HepG2 (cell line): ENCODE measurements around the gene CDCA5. TPM values are rescaled to one million over a fixed set of nuclear protein-coding genes. Genes with fewer than 3 reads are reported as not detected.

Source experiments
- ATAC-seq: fragments of 200-7000 bp; cut with Tn5 transposase; 3 replicates; pipeline ENCODE4 v1.9.1; 2020; ENCODE audit warnings: mild to moderate bottlenecking, moderate library complexity
- BruUV-seq: library from RNA; stranded (reverse); fragments of 400-500 nt; replicated peaks from 2 replicates; lab custom pipeline; 2021; lab: Mats Ljungman, UMichigan
- CTCF ChIA-PET: fragments of 300-600 bp; formaldehyde crosslinking; extraction: SDS; loops from one replicate; lab custom pipeline; 2021; ENCODE audit warnings: low total read pairs, inconsistent platforms, low intra/inter-chr PET ratio; lab: Yijun Ruan, JAX
- POLR2A ChIA-PET: fragments of 350-600 bp; sonication (Branson Sonifier 250); formaldehyde crosslinking; loops from one replicate; lab custom pipeline; 2020; ENCODE audit warnings: antibody characterized with exemption, inconsistent platforms; lab: Yijun Ruan, JAX
- DNase-seq: peaks from one replicate; pipeline ENCODE4 v3.0.0-alpha.2; 2015; ENCODE audit warnings: low spot score
- FAIRE-seq: peaks from 3 replicates; lab custom pipeline; 2011; peaks lifted over from hg19 to GRCh38; lab: Jason Lieb, UNC
- H2AFZ ChIP-seq: one replicate; pipeline ENCODE4 v1.6.1; 2011; ENCODE audit warnings: low read length, inconsistent platforms
- H3K27ac ChIP-seq: fragments of 300-600 bp; 3 replicates; pipeline ENCODE4 v1.8.0; 2011; ENCODE audit warnings: mixed run types, mild to moderate bottlenecking, mixed read lengths, low read length, inconsistent platforms; ENCODE audit not compliant: insufficient read depth; ENCODE audit errors: extremely low read length
- H3K27me3 ChIP-seq, 2 experiments: fragments of 200-600 bp in 1 of 2; 2 replicates in 1 of 2; 3 replicates in 1 of 2; pipeline versions ENCODE4 v1.6.0 to v1.8.0; 2011; ENCODE audit warnings: low read length in 2 of 2, mild to moderate bottlenecking in 2 of 2, moderate library complexity in 2 of 2, inconsistent platforms in 1 of 2; ENCODE audit not compliant: insufficient read depth in 2 of 2, control insufficient read depth in 1 of 2
- H3K36me3 ChIP-seq, 2 experiments: fragments of 200-600 bp in 1 of 2; replicated peaks in 1 of 2; 2 replicates in 1 of 2; 3 replicates in 1 of 2; pipeline versions ENCODE4 v1.5.1 to v1.8.0; 2011; ENCODE audit warnings: low read length in 2 of 2, inconsistent platforms in 1 of 2; ENCODE audit not compliant: insufficient read depth in 2 of 2, control insufficient read depth in 1 of 2
- H3K4me1 ChIP-seq: 2 replicates; pipeline ENCODE4 v1.5.1; 2012; ENCODE audit warnings: low read length, inconsistent platforms; ENCODE audit not compliant: insufficient read depth
- H3K4me2 ChIP-seq: 2 replicates; pipeline ENCODE4 v1.6.0; 2011; ENCODE audit warnings: low read depth, low read length, inconsistent platforms
- H3K4me3 ChIP-seq, 3 experiments: fragments of 200-600 bp in 1 of 3; sonication (generic), shearing (Covaris generic) in 1 of 3; replicated peaks in 1 of 3; 2 replicates each; pipeline ENCODE4 v1.5.1; 2011 to 2016; ENCODE audit warnings: low read length in 3 of 3, inconsistent platforms in 2 of 3, low read depth in 2 of 3, mild to moderate bottlenecking in 2 of 3, control low read depth in 1 of 3, mixed read lengths in 1 of 3; ENCODE audit not compliant: insufficient read depth in 1 of 3
- H3K79me2 ChIP-seq: one replicate; pipeline ENCODE4 v1.6.1; 2011; ENCODE audit warnings: low read length, inconsistent platforms; ENCODE audit not compliant: insufficient read depth
- H3K9ac ChIP-seq: 2 replicates; pipeline ENCODE4 v1.6.0; 2011; ENCODE audit warnings: mild to moderate bottlenecking, low read depth, low read length, inconsistent platforms; ENCODE audit not compliant: insufficient read depth
- H3K9me3 ChIP-seq: 2 replicates; pipeline ENCODE4 v1.5.1; 2012; ENCODE audit warnings: mild to moderate bottlenecking, low read length
- H4K20me1 ChIP-seq: 2 replicates; pipeline ENCODE4 v1.6.0; 2011; ENCODE audit warnings: inconsistent platforms, mild to moderate bottlenecking, low read length, moderate library complexity; ENCODE audit not compliant: insufficient read depth
- CREBL2 ChIP-seq: sonication (generic); formaldehyde crosslinking; IDR thresholded peaks from 2 replicates; pipeline ENCODE4 v1.8.1; 2023; ENCODE audit warnings: missing genetic modification reagents, mild to moderate bottlenecking, borderline replicate concordance
- CREM ChIP-seq, 2 experiments: sonication (generic) in 1 of 2; formaldehyde crosslinking in 1 of 2; IDR thresholded peaks; 2 replicates each; pipeline versions ENCODE4 v1.4.0 to v1.6.1; 2016 to 2020; ENCODE audit warnings: antibody characterized with exemption in 1 of 2, mild to moderate bottlenecking in 1 of 2, missing genetic modification reagents in 1 of 2
- EHMT2 ChIP-seq: fragments of 200-600 bp; sonication (generic); IDR thresholded peaks from 2 replicates; pipeline ENCODE4 v1.7.0; 2017; ENCODE audit warnings: antibody characterized with exemption, low read depth, low read length, borderline replicate concordance
- PPARG ChIP-seq: conservative IDR thresholded peaks from 2 replicates; pipeline ENCODE4 v1.6.1; 2016; ENCODE audit warnings: missing biosample characterization, missing genetic modification reagents
- STAT5B ChIP-seq: sonication (generic); formaldehyde crosslinking; IDR thresholded peaks from 2 replicates; pipeline ENCODE4 v1.4.0; 2020; ENCODE audit warnings: missing genetic modification reagents
- ZFX ChIP-seq: sonication (generic); formaldehyde crosslinking; IDR thresholded peaks from 2 replicates; pipeline ENCODE4 v1.4.0; 2020; ENCODE audit warnings: mild to moderate bottlenecking, low read depth, missing genetic modification reagents, moderate library complexity
- ZNF549 ChIP-seq: sonication (generic); formaldehyde crosslinking; IDR thresholded peaks from 2 replicates; pipeline ENCODE4 v1.5.0; 2020; ENCODE audit warnings: missing genetic modification reagents
- ZNF607 ChIP-seq: sonication (generic); formaldehyde crosslinking; IDR thresholded peaks from 2 replicates; pipeline ENCODE4 v1.5.1; 2020; ENCODE audit warnings: missing genetic modification reagents, mild to moderate bottlenecking, borderline replicate concordance
- WGBS: methylation state at CpG from one replicate; pipeline ENCODE4 v1.1.6; 2017; ENCODE audit warnings: low lambda C conversion rate; 5-methylcytosine and 5-hydroxymethylcytosine counted together
- in situ Hi-C: cut with HindIII; loops from 2 replicates; pipeline ENCODE4 v1.10.0; 2017; ENCODE audit warnings: low pct_unique_long_range_greater_than_20kb; ENCODE audit not compliant: extremely low pct_ligation_motif_present
- intact Hi-C: fragments of 100-400 bp; cut with micrococcal nuclease; formaldehyde crosslinking; loops from one replicate; pipeline ENCODE4 v1.10.0; 2022; ENCODE audit not compliant: unreplicated experiment
- polyA plus RNA-seq, 8 experiments: library from polyadenylated mRNA; depleted of rRNA in 3 of 8; stranded (reverse) in 7 of 8; unstranded in 1 of 8; fragments of >200 nt; fragmentation: Illumina TruSeq in 4 of 8; extraction: Trizol in 4 of 8; gene quantifications; 2 replicates each; pipeline versions ENCODE4 v1.2.1 to v1.2.3, GENCODE V29; 2011 to 2016; ENCODE audit warnings: low read depth in 4 of 8, missing spikeins in 1 of 8, mixed read lengths in 1 of 8; ENCODE audit not compliant: insufficient read depth in 1 of 8
- total RNA-seq, 5 experiments: library from RNA; depleted of rRNA; stranded (reverse); fragments of >200 nt; fragmentation: Illumina TruSeq; extraction: Trizol; gene quantifications; 2 replicates each; pipeline ENCODE4 v1.2.3, GENCODE V29; 2016; ENCODE audit warnings: low read depth in 1 of 5

The CDCA5 gene
- total and polyA plus RNA-seq, 2 of the 13 experiments (the other 11 are each of a cell fraction or from before 2014, with no cell fraction given): 13.5 to 50.6 TPM

DNA sequence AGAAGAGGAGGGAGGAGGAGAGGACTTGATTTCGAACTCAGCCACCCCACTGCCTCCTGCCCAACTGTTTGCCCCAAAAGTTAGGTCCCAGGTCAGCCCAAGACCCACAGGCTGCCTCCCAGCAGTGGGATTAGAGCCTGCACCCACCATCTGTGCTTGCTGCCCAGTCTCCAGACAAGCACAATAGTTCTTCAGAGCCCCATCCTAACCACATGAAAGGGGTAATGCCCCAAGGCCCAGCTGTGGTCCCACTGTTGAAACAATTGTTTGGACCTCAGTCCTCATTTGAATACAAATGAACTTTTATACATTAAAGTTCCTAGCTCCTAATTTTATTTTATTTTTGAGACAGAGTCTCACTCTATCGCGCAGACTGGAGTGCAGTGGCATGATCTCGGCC, 6.8 kb upstream of the CDCA5 start:
- Histone ChIP-seq H3K4me2 (no peak overlapping the region), H3K9ac (no peak overlapping the region), H3K27me3 (no peaks in the 10 kb centered on the region), H3K79me2 (peaks cover 3% of the 10 kb centered on the region), H3K27ac (no peak overlapping the region), H3K9me3 (no peaks in the 10 kb centered on the region), H3K4me1 (peaks cover 38% of the 10 kb centered on the region), H4K20me1 (no peaks in the 10 kb centered on the region), H3K36me3 (peaks cover 13 to 18% of the 10 kb centered on the region in 2 experiments; a peak in 3 of 5 replicates), H3K4me3 (no peak overlapping the region), H2AFZ (no peak overlapping the region)
- in situ Hi-C loops (no loop called here), intact Hi-C loops (no loop called here)
- ATAC-seq: no peak
- whole genome bisulfite sequencing: 89% methylated on average over 4 of the region's 4 CpGs
- DNase-seq: no peak
- FAIRE-seq: no peak
- TF ChIP-seq ZFX (CRISPR knock-in tag): no peak
- TF ChIP-seq PPARG (CRISPR knock-in tag): no peak
- BruUV-seq: no TSS peak
- POLR2A ChIA-PET: interaction anchor here (0.7 to 1.8 kb wide), 2 partner anchors 21 to 57 kb away, joined by 3 to 9 read pairs; partner anchors contain the start of gene TM7SF2
- CTCF ChIA-PET: no interaction called here

- Histone ChIP-seq H4K20me1 (no peaks in the 10 kb centered on the region), H3K4me3 (no peak overlapping the region), H3K4me1 (peaks cover 38% of the 10 kb centered on the region), H3K36me3 (peaks cover 13 to 18% of the 10 kb centered on the region in 2 experiments; a peak in 3 of 5 replicates), H3K9me3 (no peaks in the 10 kb centered on the region), H2AFZ (no peak overlapping the region), H3K9ac (no peak overlapping the region), H3K27me3 (no peaks in the 10 kb centered on the region), H3K79me2 (peaks cover 9% of the 10 kb centered on the region), H3K4me2 (no peak overlapping the region), H3K27ac (no peak overlapping the region)
- in situ Hi-C loops (no loop called here), intact Hi-C loops (no loop called here)
- ChIA-PET CTCF (no interaction called here), POLR2A (interaction anchor here (1.8 kb wide), 1 partner anchor 22 kb away, joined by 9 read pairs; the partner anchor contains the start of gene TM7SF2)
- DNase-seq (no peak), FAIRE-seq (no peak), ATAC-seq (no peak)
- BruUV-seq: no TSS peak
- WGBS: 92% methylated on average over 4 of the region's 4 CpGs
- TF ChIP-seq CREBL2 (no peak), ZNF607 (CRISPR knock-in tag) (no peak), CREM (IDR thresholded peaks at IDR 0.05) (no peak), CREM (CRISPR knock-in tag; IDR thresholded peaks at IDR 0.05) (no peak), EHMT2 (no peak), STAT5B (CRISPR knock-in tag) (no peak), ZNF549 (CRISPR knock-in tag) (no peak)
Measured at GRCh38 chr11:65089621-65090020, 5.8 kb upstream of the CDCA5 start.
